ENCODE data around the gene VTI1A.

DNA sequence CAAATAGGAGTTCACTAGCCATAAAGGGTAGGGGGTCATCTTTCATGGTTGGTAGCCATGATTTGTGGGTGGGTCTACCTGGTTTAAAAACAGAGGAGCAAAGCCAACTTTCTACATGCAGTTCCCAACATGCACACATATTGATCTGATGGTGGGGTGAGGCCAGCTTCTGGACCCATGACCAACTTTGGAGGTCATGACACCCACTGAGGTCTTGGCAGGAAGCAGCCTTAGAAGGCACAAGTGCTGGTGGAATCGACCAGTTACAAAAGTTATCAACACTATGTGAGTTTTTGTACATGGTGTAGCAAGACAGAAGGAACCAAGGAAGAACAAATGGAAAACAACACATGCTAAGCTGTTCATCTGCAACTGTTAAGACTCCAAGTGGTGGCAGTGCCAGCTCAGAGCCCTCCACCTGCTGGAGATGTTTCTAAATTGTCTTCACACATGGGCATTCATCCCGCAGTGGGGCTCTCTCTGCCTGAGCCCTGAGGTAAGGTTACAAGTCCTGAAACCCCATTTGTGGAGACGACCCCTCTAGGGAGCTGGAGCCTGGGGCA lies 401.9 kb downstream of the VTI1A start:
- TF ChIP-seq, protein P1, sequence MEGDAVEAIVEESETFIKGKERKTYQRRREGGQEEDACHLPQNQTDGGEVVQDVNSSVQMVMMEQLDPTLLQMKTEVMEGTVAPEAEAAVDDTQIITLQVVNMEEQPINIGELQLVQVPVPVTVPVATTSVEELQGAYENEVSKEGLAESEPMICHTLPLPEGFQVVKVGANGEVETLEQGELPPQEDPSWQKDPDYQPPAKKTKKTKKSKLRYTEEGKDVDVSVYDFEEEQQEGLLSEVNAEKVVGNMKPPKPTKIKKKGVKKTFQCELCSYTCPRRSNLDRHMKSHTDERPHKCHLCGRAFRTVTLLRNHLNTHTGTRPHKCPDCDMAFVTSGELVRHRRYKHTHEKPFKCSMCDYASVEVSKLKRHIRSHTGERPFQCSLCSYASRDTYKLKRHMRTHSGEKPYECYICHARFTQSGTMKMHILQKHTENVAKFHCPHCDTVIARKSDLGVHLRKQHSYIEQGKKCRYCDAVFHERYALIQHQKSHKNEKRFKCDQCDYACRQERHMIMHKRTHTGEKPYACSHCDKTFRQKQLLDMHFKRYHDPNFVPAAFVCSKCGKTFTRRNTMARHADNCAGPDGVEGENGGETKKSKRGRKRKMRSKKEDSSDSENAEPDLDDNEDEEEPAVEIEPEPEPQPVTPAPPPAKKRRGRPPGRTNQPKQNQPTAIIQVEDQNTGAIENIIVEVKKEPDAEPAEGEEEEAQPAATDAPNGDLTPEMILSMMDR (IDR thresholded peaks at IDR 0.05) = no peak
- no peak for TF ChIP-seq POLR2A (IDR thresholded peaks at IDR 0.05)
